Hepatocyte (in vitro differentiated cells): ENCODE measurements around the gene BAX. TPM values are rescaled to one million over a fixed set of nuclear protein-coding genes. Genes with fewer than 3 reads are reported as not detected.

Source experiments
- DNase-seq: peaks from one replicate; pipeline ENCODE4 v3.0.0-alpha.2; 2016; ENCODE audit warnings: low spot score
- H2AFZ ChIP-seq: fragments of 200-600 bp; sonication (generic); 2 replicates; pipeline ENCODE4 v1.6.0; 2016; ENCODE audit warnings: antibody characterized with exemption, mild to moderate bottlenecking
- H3K27ac ChIP-seq: fragments of 200-600 bp; sonication (generic); 2 replicates; pipeline ENCODE4 v1.5.1; 2016; ENCODE audit warnings: mild to moderate bottlenecking
- H3K27me3 ChIP-seq: fragments of 200-600 bp; sonication (generic); 2 replicates; pipeline ENCODE4 v1.6.1; 2016
- H3K36me3 ChIP-seq: fragments of 200-600 bp; sonication (generic); replicated peaks from 2 replicates; pipeline ENCODE4 v1.5.1; 2016; ENCODE audit warnings: low read depth; ENCODE audit not compliant: insufficient read depth
- H3K4me1 ChIP-seq: fragments of 200-600 bp; sonication (generic); 2 replicates; pipeline ENCODE4 v1.5.1; 2016; ENCODE audit warnings: mild to moderate bottlenecking, moderate library complexity; ENCODE audit not compliant: insufficient read depth
- H3K4me2 ChIP-seq: fragments of 200-600 bp; sonication (generic); 2 replicates; pipeline ENCODE4 v1.6.0; 2016
- H3K4me3 ChIP-seq: fragments of 200-600 bp; sonication (generic); 2 replicates; pipeline ENCODE4 v1.5.1; 2016; ENCODE audit warnings: mild to moderate bottlenecking
- H3K79me2 ChIP-seq: fragments of 200-600 bp; sonication (generic); 2 replicates; pipeline ENCODE4 v1.6.0; 2017; ENCODE audit warnings: mild to moderate bottlenecking
- H3K9me2 ChIP-seq: fragments of 200-600 bp; sonication (generic); replicated peaks from 2 replicates; pipeline ENCODE4 v1.6.0; 2017; ENCODE audit warnings: mild to moderate bottlenecking; ENCODE audit not compliant: insufficient read depth
- H3K9me3 ChIP-seq: fragments of 200-600 bp; sonication (generic); 2 replicates; pipeline ENCODE4 v1.5.1; 2016; ENCODE audit warnings: low read depth, mild to moderate bottlenecking
- H4K20me1 ChIP-seq: fragments of 200-600 bp; sonication (generic); 2 replicates; pipeline ENCODE4 v1.6.0; 2016; ENCODE audit warnings: mild to moderate bottlenecking; ENCODE audit not compliant: insufficient read depth, poor library complexity, severe bottlenecking
- CTCF ChIP-seq: fragments of 200-600 bp; sonication (generic); IDR thresholded peaks from 2 replicates; pipeline ENCODE4 v1.5.1; 2016; ENCODE audit warnings: antibody characterized with exemption, mild to moderate bottlenecking; ENCODE audit not compliant: poor library complexity
- EZH2 ChIP-seq: fragments of 200-600 bp; sonication (generic); IDR thresholded peaks from 2 replicates; pipeline ENCODE4 v1.6.1; 2016; ENCODE audit warnings: antibody characterized with exemption, mild to moderate bottlenecking, borderline replicate concordance
- EZH2phosphoT487 ChIP-seq: fragments of 200-600 bp; sonication (generic); IDR thresholded peaks from one replicate; pipeline ENCODE4 v1.6.1; 2018; ENCODE audit warnings: antibody characterized with exemption, mild to moderate bottlenecking, low read depth, moderate library complexity; ENCODE audit not compliant: unreplicated experiment, severe bottlenecking
- WGBS: methylation state at CpG from one replicate; pipeline ENCODE4 v1.1.6; 2016; ENCODE audit warnings: low lambda C conversion rate; ENCODE audit errors: missing lambda C conversion rate; 5-methylcytosine and 5-hydroxymethylcytosine counted together
- polyA plus RNA-seq: library from polyadenylated mRNA; unstranded; fragments of >200 nt; fragmentation: Nextera tagmentation; extraction: Ambion mirVana; gene quantifications from 2 replicates; pipeline ENCODE4 v1.2.1, GENCODE V29; 2016
- total RNA-seq: library from RNA; depleted of rRNA; stranded (reverse); fragments of >200 nt; gene quantifications from 2 replicates; pipeline ENCODE4 v1.2.3, GENCODE V29; 2014

Gene BAX
- total and polyA plus RNA-seq, 2 experiments from 2014 or later = 77.3 to 116 TPM

GRCh38 chr19:48928164-48929025 is 26.3 kb upstream of the BAX start:
- Histone ChIP-seq H3K4me1 (no peaks in the 10 kb centered on the region), H3K9me2 (no peaks in the 10 kb centered on the region), H3K27ac (no peak overlapping the region), H3K27me3 (no peaks in the 10 kb centered on the region), H3K79me2 (no peaks in the 10 kb centered on the region), H3K4me2 (no peak overlapping the region), H4K20me1 (no peaks in the 10 kb centered on the region), H3K9me3 (no peaks in the 10 kb centered on the region), H3K4me3 (no peak overlapping the region), H3K36me3 (no peaks in the 10 kb centered on the region), H2AFZ (no peak overlapping the region)
- DNase-seq = no peak
- whole genome bisulfite sequencing = 84% methylated on average over 15 of the region's 15 CpGs
- TF ChIP-seq CTCF = no peak
- TF ChIP-seq EZH2phosphoT487 = no peak
- TF ChIP-seq EZH2 = no peak

GRCh38 chr19:48933382-48933932 is 21.2 kb upstream of the BAX start, which contains the start of gene DHDH:
Gene DHDH (plus strand): TSS chr19:48933699. CDS start chr19:48933722, 23 bp downstream.
- peak; percentile 93 for DNase-seq
- no peaks in the 10 kb centered on the region for H3K36me3 ChIP-seq
- no peaks in the 10 kb centered on the region for H4K20me1 ChIP-seq
- peak within 1 kb of the TSS; percentile 27 for H3K4me3 ChIP-seq
- peak within 1 kb of the TSS; percentile 77 for H3K4me2 ChIP-seq
- TF ChIP-seq EZH2phosphoT487 (no peak), CTCF (no peak), EZH2 (no peak)
- WGBS = 1% methylated on average over 36 of the region's 43 CpGs
- no peaks in the 10 kb centered on the region for H3K27me3 ChIP-seq
- H3K4me1 ChIP-seq = peaks cover 7% of the 10 kb centered on the region
- H3K9me3 ChIP-seq = no peaks in the 10 kb centered on the region
- H3K79me2 ChIP-seq = no peaks in the 10 kb centered on the region
- peak within 1 kb of the TSS; percentile 41 for H2AFZ ChIP-seq
- H3K27ac ChIP-seq = no peak within 1 kb of the TSS
- H3K9me2 ChIP-seq = no peaks in the 10 kb centered on the region

- Histone ChIP-seq H3K79me2 (no peaks in the 10 kb centered on the region), H3K27ac (no peak overlapping the region), H2AFZ (no peak overlapping the region), H3K27me3 (no peaks in the 10 kb centered on the region), H3K9me3 (no peaks in the 10 kb centered on the region), H3K4me1 (peaks cover 7% of the 10 kb centered on the region), H3K36me3 (no peaks in the 10 kb centered on the region), H3K4me3 (no peak overlapping the region), H3K9me2 (no peaks in the 10 kb centered on the region), H4K20me1 (no peaks in the 10 kb centered on the region), H3K4me2 (no peak overlapping the region)
- TF ChIP-seq EZH2 (no peak), CTCF (no peak), EZH2phosphoT487 (no peak)
- WGBS = 90% methylated on average over 18 of the region's 19 CpGs
- no peak for DNase-seq
These were observed 19.8 kb upstream of the BAX start for GRCh38 chr19:48934837-48935236.
